ENCODE measurements around the gene GUCD1. TPM values are rescaled to one million over a fixed set of nuclear protein-coding genes. Genes with fewer than 3 reads are reported as not detected.
"Not testable (repeated sequence)": the region's sequence is repeated elsewhere in the genome, so short reads cannot be mapped to it uniquely, and the experiment has no call there.

Gene GUCD1
- total RNA-seq, 2 experiments from 2014 or later, result 114 to 144 TPM

DNA sequence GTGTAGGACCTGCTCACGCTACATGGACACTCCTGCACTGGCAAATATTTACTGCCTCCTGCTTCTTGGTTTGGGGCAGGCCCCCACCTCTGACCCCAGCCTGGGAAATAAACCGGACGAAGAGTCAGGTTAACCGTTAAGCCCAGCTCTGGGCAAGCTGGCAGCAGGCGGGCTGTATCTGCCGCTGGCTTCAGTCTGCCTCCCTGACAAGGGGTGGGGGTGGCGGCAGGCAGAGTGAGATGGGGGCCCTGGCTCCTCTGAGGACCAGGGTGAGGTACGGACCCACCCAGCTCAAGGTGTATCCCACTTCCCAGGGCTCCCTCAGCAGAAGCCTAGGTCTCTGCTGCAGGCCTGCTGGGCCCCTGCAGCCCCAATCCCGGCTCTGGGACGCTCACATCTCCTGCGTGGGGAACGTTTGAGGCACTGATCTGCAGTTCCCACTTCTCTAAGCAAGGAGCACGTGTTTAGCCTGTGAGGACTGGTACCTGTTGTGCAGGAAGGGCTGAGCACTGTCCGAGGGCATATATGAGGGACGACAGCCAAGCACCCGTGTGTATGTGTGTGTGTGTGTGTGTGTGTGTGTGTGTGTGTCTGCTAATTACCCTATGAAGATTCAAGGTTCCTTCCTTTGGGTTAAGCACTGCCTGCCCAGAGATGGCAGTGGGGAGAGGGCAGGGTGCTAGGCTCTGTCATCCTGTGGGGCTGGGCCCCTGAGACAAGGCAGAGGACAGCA, 39.1 kb upstream of the GUCD1 start:
- no peak for DNase-seq (ENCODE audit: low spot score)
- ChIA-PET CTCF (ENCODE audit: unreplicated experiment) (no interaction called here), POLR2A (no interaction called here)
- intact Hi-C loops (cut with micrococcal nuclease; ENCODE audit: unreplicated experiment), result no loop called here
- Histone ChIP-seq H3K4me2 (ENCODE audit: low read length) (no peak overlapping the region), H2AFZ (ENCODE audit: low read length) (no peak overlapping the region), H4K20me1 (ENCODE audit: insufficient read depth, low read length) (no peaks in the 10 kb centered on the region), H3K9me3 (ENCODE audit: low read length) (no peaks in the 10 kb centered on the region), H3K79me2 (ENCODE audit: insufficient read depth, low read depth, low read length) (no peaks in the 10 kb centered on the region), H3K4me3 (ENCODE audit: low read depth, low read length, poor library complexity, severe bottlenecking) (no peak overlapping the region), H3K4me1 (ENCODE audit: insufficient read depth, low read length, poor library complexity, severe bottlenecking) (no peaks in the 10 kb centered on the region), H3K9me2 (ENCODE audit: insufficient read depth, low read length) (no peaks in the 10 kb centered on the region), H3K36me3 (ENCODE audit: insufficient read depth, low read length) (no peaks in the 10 kb centered on the region), H3K27ac (ENCODE audit: low read depth, low read length, poor library complexity, severe bottlenecking) (no peak overlapping the region)
- TF ChIP-seq, protein P1, sequence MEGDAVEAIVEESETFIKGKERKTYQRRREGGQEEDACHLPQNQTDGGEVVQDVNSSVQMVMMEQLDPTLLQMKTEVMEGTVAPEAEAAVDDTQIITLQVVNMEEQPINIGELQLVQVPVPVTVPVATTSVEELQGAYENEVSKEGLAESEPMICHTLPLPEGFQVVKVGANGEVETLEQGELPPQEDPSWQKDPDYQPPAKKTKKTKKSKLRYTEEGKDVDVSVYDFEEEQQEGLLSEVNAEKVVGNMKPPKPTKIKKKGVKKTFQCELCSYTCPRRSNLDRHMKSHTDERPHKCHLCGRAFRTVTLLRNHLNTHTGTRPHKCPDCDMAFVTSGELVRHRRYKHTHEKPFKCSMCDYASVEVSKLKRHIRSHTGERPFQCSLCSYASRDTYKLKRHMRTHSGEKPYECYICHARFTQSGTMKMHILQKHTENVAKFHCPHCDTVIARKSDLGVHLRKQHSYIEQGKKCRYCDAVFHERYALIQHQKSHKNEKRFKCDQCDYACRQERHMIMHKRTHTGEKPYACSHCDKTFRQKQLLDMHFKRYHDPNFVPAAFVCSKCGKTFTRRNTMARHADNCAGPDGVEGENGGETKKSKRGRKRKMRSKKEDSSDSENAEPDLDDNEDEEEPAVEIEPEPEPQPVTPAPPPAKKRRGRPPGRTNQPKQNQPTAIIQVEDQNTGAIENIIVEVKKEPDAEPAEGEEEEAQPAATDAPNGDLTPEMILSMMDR (conservative IDR thresholded peaks at IDR 0.05; ENCODE audit: low read length), result no peak
- no peak for TF ChIP-seq EZH2phosphoT487 (IDR thresholded peaks at IDR 0.05; ENCODE audit: borderline replicate concordance, low read depth, low read length)
- no TSS peak for BruUV-seq (replicated peaks)

DNA sequence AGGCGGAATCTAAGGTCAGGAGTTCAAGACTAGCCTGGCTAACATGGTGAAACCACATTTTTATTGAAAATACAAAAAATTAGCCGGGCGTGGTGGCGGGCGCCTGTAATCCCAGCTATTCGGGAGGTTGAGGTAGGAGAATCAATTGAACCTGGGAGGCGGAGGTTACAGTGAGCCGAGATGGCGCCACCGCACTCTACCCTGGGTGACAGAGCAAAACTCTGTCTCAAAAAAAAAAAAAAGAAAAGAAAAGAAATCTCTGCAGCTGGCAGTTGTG, 38.6 kb upstream of the GUCD1 start:
- H3K27ac ChIP-seq (ENCODE audit: low read depth, low read length, poor library complexity, severe bottlenecking); BruUV-seq (replicated peaks); H3K9me3 ChIP-seq (ENCODE audit: low read length); H3K79me2 ChIP-seq (ENCODE audit: insufficient read depth, low read depth, low read length); H3K4me3 ChIP-seq (ENCODE audit: low read depth, low read length, poor library complexity, severe bottlenecking); H4K20me1 ChIP-seq (ENCODE audit: insufficient read depth, low read length); H3K9me2 ChIP-seq (ENCODE audit: insufficient read depth, low read length); H2AFZ ChIP-seq (ENCODE audit: low read length); POLR2A ChIA-PET; H3K36me3 ChIP-seq (ENCODE audit: insufficient read depth, low read length); H3K4me1 ChIP-seq (ENCODE audit: insufficient read depth, low read length, poor library complexity, severe bottlenecking); intact Hi-C loops (cut with micrococcal nuclease; ENCODE audit: unreplicated experiment); DNase-seq (ENCODE audit: low spot score); CTCF ChIA-PET (ENCODE audit: unreplicated experiment); H3K4me2 ChIP-seq (ENCODE audit: low read length): not testable (repeated sequence)

DNA sequence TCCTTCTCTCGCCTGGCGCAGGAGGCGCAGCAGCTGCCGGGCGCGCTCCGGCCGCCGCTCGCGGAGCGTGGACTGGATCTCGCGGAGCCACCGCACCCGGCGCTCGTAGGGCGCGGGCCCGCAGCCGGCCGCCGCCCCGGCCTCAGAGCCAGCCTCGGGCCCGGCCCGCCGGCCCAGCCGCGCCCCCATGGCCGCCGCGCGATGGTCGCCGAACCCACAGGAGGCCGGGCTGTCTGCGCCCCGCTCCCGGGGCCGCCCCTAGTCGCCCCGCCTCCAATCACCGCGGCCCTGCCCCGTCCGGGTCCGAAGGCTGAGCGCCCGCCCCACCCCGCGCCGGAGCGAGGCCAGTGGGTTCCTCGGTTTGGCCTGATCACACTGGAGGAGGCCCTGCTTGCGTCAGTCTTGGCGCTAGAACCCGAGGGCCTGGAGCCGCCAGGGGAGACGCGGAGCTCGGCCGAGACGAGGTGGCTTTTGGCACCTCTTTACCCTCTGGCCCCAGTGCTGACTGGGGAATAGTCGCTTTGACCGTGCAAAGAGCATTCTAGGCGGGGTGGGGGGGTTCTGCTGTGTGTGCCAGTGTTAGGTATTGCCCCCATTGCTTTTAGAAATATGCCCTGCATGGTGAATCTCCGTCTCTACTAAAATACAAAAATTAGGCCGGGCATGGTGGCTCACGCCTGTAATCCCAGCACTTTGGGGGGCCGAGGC, 38.1 kb upstream of the GUCD1 start, which contains the start of gene LRRC75B:
LRRC75B (minus strand) TSS at position 223 of the 708 bp plus-strand sequence; CDS start at position 189, 34 bp downstream.
- Histone ChIP-seq H4K20me1 (ENCODE audit: insufficient read depth, low read length) (no peaks in the 10 kb centered on the region), H3K79me2 (ENCODE audit: insufficient read depth, low read depth, low read length) (no peaks in the 10 kb centered on the region), H3K9me3 (ENCODE audit: low read length) (no peaks in the 10 kb centered on the region), H3K9me2 (ENCODE audit: insufficient read depth, low read length) (no peaks in the 10 kb centered on the region), H2AFZ (ENCODE audit: low read length) (no peak within 1 kb of the TSS), H3K27ac (ENCODE audit: low read depth, low read length, poor library complexity, severe bottlenecking) (no peak within 1 kb of the TSS), H3K4me1 (ENCODE audit: insufficient read depth, low read length, poor library complexity, severe bottlenecking) (no peaks in the 10 kb centered on the region), H3K36me3 (ENCODE audit: insufficient read depth, low read length) (no peaks in the 10 kb centered on the region), H3K4me3 (ENCODE audit: low read depth, low read length, poor library complexity, severe bottlenecking) (peak within 1 kb of the TSS; percentile 26), H3K4me2 (ENCODE audit: low read length) (peak within 1 kb of the TSS; percentile 55; the same call in 1 of the 2 replicates)
- no peak for DNase-seq (ENCODE audit: low spot score)
- no TSS peak for BruUV-seq (replicated peaks)
- intact Hi-C loops (cut with micrococcal nuclease; ENCODE audit: unreplicated experiment), result no loop called here
- TF ChIP-seq EZH2phosphoT487 (IDR thresholded peaks at IDR 0.05; ENCODE audit: borderline replicate concordance, low read depth, low read length), result no peak
- TF ChIP-seq, protein P1 (conservative IDR thresholded peaks at IDR 0.05; ENCODE audit: low read length), result no peak
- POLR2A ChIA-PET, result no interaction called here
- CTCF ChIA-PET (ENCODE audit: unreplicated experiment), result no interaction called here

Data from OCI-LY7 (cell line).